Epithelial cell of alveolus of lung (primary cell): ENCODE measurements around the gene HPN. TPM values are rescaled to one million over a fixed set of nuclear protein-coding genes. Genes with fewer than 3 reads are reported as not detected.

Source experiments
- total RNA-seq: library from RNA; depleted of rRNA; stranded (reverse); fragments of >200 nt; gene quantifications from 2 replicates; pipeline ENCODE4 v1.2.1, GENCODE V29; 2015

HPN gene
- not detected in 2 replicates for total RNA-seq

DNA sequence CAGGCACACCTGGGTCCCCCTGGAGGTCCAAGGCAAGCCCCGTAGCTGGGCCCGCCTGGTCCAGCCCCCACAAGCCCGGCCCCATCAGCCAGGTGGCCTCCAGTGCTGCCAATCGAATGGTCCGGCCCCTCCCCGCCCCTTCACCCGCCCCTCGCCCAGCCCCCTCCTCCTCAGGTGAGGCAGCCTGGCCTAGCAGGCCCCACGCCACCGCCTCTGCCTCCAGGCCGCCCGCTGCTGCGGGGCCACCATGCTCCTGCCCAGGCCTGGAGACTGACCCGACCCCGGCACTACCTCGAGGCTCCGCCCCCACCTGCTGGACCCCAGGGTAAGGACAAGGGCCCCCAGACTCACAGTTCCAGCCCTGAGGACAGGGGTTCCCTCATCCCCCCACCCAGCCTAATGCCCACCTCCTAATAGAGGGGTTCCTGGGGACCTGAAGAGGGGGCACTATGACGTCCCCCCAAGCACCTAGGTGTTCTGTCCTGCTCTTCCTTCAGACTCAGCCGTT lies at the start of gene HPN:
TSS of gene HPN (plus strand) at position 174 of the 508 bp plus-strand sequence. CDS start 786 bp downstream, outside the sequence.

DNA sequence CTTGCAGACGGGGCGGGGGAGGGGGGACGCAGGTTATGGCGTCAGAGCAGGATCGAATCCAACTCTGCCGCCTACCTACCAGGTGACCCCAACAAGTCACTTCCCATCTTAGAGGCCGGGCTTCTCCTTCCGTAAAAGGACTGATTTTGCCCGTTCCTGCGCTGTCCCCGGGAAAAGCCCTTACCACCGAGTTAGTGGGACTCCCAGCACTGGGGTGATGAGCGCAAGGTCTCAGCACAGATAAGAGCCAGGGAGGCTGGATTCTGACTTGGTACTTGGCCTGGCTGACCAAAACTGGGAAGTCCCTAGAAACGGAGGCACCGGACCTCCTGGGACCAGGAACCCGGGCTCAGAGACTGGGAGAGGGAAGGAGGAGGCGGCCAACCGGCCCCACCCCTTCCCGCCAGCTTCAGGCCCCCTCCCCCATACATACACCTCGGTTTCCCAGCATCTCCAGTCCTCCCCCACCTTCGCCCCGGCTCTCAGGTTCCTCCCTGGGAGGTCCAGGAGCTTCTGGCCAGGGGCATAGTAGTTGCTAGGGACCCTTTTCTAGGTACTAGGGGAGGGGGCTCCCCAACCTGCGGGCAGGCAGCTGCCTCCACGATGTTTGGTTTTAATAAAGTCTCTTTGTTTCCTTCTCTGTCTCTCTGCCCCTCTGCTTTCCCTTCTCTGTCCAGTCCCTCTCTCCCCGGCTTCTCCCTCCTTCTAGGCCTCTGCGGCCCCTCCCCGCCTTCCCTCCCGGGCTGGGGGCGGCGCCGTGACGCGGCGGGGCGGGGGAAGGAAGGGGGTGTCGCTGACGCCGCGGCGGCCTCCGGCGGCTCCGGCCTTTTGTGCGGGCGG lies 41.8 kb upstream of the HPN start, which contains the start of gene GRAMD1A:
TSS of gene GRAMD1A (plus strand) at position 826 of the 840 bp plus-strand sequence. CDS start 156 bp downstream, outside the sequence.

GRCh38 chr19:35030257-35031071 lies 11.1 kb upstream of the HPN start, which contains the start of gene SCN1B:
SCN1B (plus strand) TSS chr19:35030470; CDS start chr19:35030821, 351 bp downstream.

DNA sequence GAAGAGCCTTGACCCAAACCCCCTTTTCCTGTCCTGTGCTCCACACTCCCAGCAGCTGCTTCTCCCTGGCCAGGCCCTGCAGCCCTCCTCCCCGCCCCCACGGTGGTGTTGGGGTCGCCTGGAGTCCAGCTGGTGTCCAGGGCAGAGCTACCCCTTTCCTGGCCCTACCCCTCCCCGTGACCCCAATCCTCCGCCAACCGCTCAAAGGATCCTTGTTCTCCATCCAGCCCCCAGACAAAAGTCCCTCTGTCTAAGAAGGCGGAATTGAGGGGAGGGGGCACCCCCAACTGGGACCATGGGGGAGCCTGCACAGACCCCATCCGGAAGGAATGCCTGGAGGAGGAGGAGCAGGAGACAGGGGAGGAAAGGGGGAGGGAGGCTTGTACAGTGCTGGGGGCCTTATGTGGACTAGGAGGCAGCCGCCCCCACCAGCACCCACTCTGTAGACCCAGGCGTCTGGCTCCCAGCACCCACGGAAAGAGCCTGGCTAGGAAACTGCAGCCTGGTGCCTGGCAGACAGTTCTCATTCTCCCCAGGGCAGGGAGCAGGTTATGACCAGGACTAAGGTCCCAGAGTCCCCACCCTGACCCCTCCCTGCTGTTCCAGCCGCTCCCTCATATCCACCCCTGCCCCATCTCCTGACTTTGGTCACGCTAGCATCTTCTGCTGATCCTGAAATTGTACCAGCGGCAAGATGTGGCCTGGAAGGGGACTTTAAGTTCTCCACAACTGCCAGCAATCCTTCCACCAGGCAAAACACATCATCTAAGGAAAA lies 73.8 kb downstream of the HPN start, which contains the start of gene FXYD3:
TSS of gene FXYD3 (plus strand) at position 647 of the 775 bp plus-strand sequence. CDS start 3,554 bp downstream, outside the sequence.

Other genes starting within 250 kb of the HPN start
- gene ZNF30, start 114.8 kb upstream of the HPN start, total RNA-seq, result 1.2 and 3.2 TPM in 2 replicates
- gene ZNF792, start 77.5 kb upstream of the HPN start, total RNA-seq, result 3.7 and 3.8 TPM in 2 replicates
- 41.0 and 44.0 TPM in 2 replicates for gene GRAMD1A, start 41.4 kb upstream of the HPN start, total RNA-seq
- gene SCN1B, start 11.3 kb upstream of the HPN start, total RNA-seq, result 3.8 and 5.9 TPM in 2 replicates
- gene FXYD3, start 74.1 kb downstream of the HPN start, total RNA-seq, result 0.39 TPM in 1 of 2 replicates, not detected in the other
- not detected in 2 replicates for gene LGI4, start 93.3 kb downstream of the HPN start, total RNA-seq
- gene FXYD1, start 97.1 kb downstream of the HPN start, total RNA-seq, result 20.4 TPM in 1 of 2 replicates, not detected in the other
- not detected in 2 replicates for gene FXYD7, start 101.5 kb downstream of the HPN start, total RNA-seq
- 85.0 and 149 TPM in 2 replicates for gene FXYD5, start 113.0 kb downstream of the HPN start, total RNA-seq
- gene FAM187B, start 187.0 kb downstream of the HPN start, total RNA-seq, result not detected in 2 replicates
- 1.4 and 7.4 TPM in 2 replicates for gene LSR, start 207.3 kb downstream of the HPN start, total RNA-seq
- gene USF2, start 227.2 kb downstream of the HPN start, total RNA-seq, result 67.2 and 117 TPM in 2 replicates
- gene HAMP, start 240.8 kb downstream of the HPN start, total RNA-seq, result 0.16 TPM in 1 of 2 replicates, not detected in the other